Duodenal mucosa (tissue), 2 donors: ENCODE results near the gene IL6ST.

ENCODE experiments used
- H3K27ac ChIP-seq: one replicate; pipeline ENCODE4 v1.7.0; 2013; ENCODE audit warnings: low read depth, low read length
- H3K27me3 ChIP-seq, 2 donors: one replicate each; pipeline ENCODE4 v1.7.0; 2013; ENCODE audit warnings: low read length in 2 of 2, control low read depth in 1 of 2; ENCODE audit not compliant: insufficient read depth in 2 of 2, control insufficient read depth in 1 of 2
- H3K36me3 ChIP-seq, 2 donors: one replicate each; pipeline ENCODE4 v1.7.0; 2013; ENCODE audit warnings: low read length in 2 of 2, control low read depth in 1 of 2; ENCODE audit not compliant: insufficient read depth in 2 of 2, control insufficient read depth in 1 of 2
- H3K4me1 ChIP-seq, 2 donors: one replicate each; pipeline ENCODE4 v1.7.0; 2013; ENCODE audit warnings: low read length in 2 of 2, control low read depth in 1 of 2; ENCODE audit not compliant: insufficient read depth in 2 of 2, control insufficient read depth in 1 of 2
- H3K4me3 ChIP-seq, 2 donors: one replicate each; pipeline ENCODE4 v1.7.0; 2013; ENCODE audit warnings: low read length in 2 of 2, low read depth in 1 of 2
- H3K9ac ChIP-seq, 2 donors: one replicate each; pipeline ENCODE4 v1.7.0; 2013; ENCODE audit warnings: low read length in 2 of 2, low read depth in 1 of 2
- H3K9me3 ChIP-seq, 2 donors: one replicate each; pipeline ENCODE4 v1.7.0; 2013; ENCODE audit warnings: low read length in 2 of 2, control low read depth in 1 of 2; ENCODE audit not compliant: control insufficient read depth in 1 of 2

IL6ST gene

GRCh38 chr5:55934115-55934613 is 60.6 kb downstream of the IL6ST start:
- no peak overlapping the region for H3K27ac ChIP-seq
- no peaks in the 10 kb centered on the region for H3K27me3 ChIP-seq
- H3K9ac ChIP-seq = no peak overlapping the region

GRCh38 chr5:55933377-55934114 is 61.2 kb downstream of the IL6ST start:
- no peak overlapping the region for H3K4me3 ChIP-seq
- no peaks in the 10 kb centered on the region for H3K9me3 ChIP-seq
- H3K27ac ChIP-seq = no peak overlapping the region
- no peaks in the 10 kb centered on the region for H3K4me1 ChIP-seq
- no peaks in the 10 kb centered on the region for H3K27me3 ChIP-seq
- no peak overlapping the region for H3K9ac ChIP-seq
- no peaks in the 10 kb centered on the region for H3K36me3 ChIP-seq

More at GRCh38 chr5:55934115-55934613, 60.6 kb downstream of the IL6ST start:
- Histone ChIP-seq H3K9me3 (no peaks in the 10 kb centered on the region), H3K4me3 (no peak overlapping the region), H3K4me1 (no peaks in the 10 kb centered on the region), H3K36me3 (no peaks in the 10 kb centered on the region)

GRCh38 chr5:55932700-55933099 is 62.1 kb downstream of the IL6ST start:
- Histone ChIP-seq H3K27ac (no peak overlapping the region), H3K4me3 (no peak overlapping the region)

GRCh38 chr5:55929020-55929799 is 65.6 kb downstream of the IL6ST start:
- Histone ChIP-seq H3K4me1 (no peaks in the 10 kb centered on the region), H3K9ac (no peak overlapping the region), H3K27ac (no peak overlapping the region), H3K4me3 (no peak overlapping the region), H3K27me3 (no peaks in the 10 kb centered on the region), H3K9me3 (no peaks in the 10 kb centered on the region), H3K36me3 (no peaks in the 10 kb centered on the region)

More at GRCh38 chr5:55932700-55933099, 62.1 kb downstream of the IL6ST start:
- Histone ChIP-seq H3K9ac (no peak overlapping the region), H3K27me3 (no peaks in the 10 kb centered on the region), H3K9me3 (no peaks in the 10 kb centered on the region), H3K36me3 (no peaks in the 10 kb centered on the region), H3K4me1 (no peaks in the 10 kb centered on the region)

- Histone ChIP-seq H3K4me1 (no peaks in the 10 kb centered on the region), H3K27ac (no peak overlapping the region), H3K27me3 (no peaks in the 10 kb centered on the region), H3K9me3 (no peaks in the 10 kb centered on the region), H3K36me3 (no peaks in the 10 kb centered on the region), H3K9ac (no peak overlapping the region), H3K4me3 (no peak overlapping the region)
Observed at GRCh38 chr5:55927861-55928655, 66.7 kb downstream of the IL6ST start.

- H3K9ac ChIP-seq = no peak overlapping the region
- no peaks in the 10 kb centered on the region for H3K9me3 ChIP-seq
- H3K27ac ChIP-seq = no peak overlapping the region
- H3K36me3 ChIP-seq = no peaks in the 10 kb centered on the region
- no peaks in the 10 kb centered on the region for H3K4me1 ChIP-seq
- no peak overlapping the region for H3K4me3 ChIP-seq
- H3K27me3 ChIP-seq = no peaks in the 10 kb centered on the region
Observed at GRCh38 chr5:55926476-55926875, 68.3 kb downstream of the IL6ST start.

- Histone ChIP-seq H3K27me3 (no peaks in the 10 kb centered on the region), H3K27ac (no peak overlapping the region), H3K4me3 (no peak overlapping the region), H3K9me3 (no peaks in the 10 kb centered on the region), H3K9ac (no peak overlapping the region), H3K4me1 (no peaks in the 10 kb centered on the region), H3K36me3 (no peaks in the 10 kb centered on the region)
Observed at GRCh38 chr5:55925712-55926111, 69.1 kb downstream of the IL6ST start.

- Histone ChIP-seq H3K27me3 (no peaks in the 10 kb centered on the region), H3K4me1 (no peaks in the 10 kb centered on the region), H3K4me3 (no peak overlapping the region), H3K9ac (no peak overlapping the region), H3K27ac (no peak overlapping the region), H3K36me3 (no peaks in the 10 kb centered on the region), H3K9me3 (no peaks in the 10 kb centered on the region)
Observed at GRCh38 chr5:55925181-55925580, 69.6 kb downstream of the IL6ST start.

- Histone ChIP-seq H3K9ac (no peak overlapping the region), H3K27ac (no peak overlapping the region), H3K27me3 (no peaks in the 10 kb centered on the region), H3K4me3 (no peak overlapping the region), H3K4me1 (no peaks in the 10 kb centered on the region), H3K36me3 (no peaks in the 10 kb centered on the region), H3K9me3 (no peaks in the 10 kb centered on the region)
Observed at GRCh38 chr5:55924744-55925143, 70.0 kb downstream of the IL6ST start.
